Skeletal muscle cell (primary cell): ENCODE data around the gene SLC22A23.
A peak's percentile ranks its signal among the peaks of the same experiment; 100 is the strongest.

Source experiments
- DNase-seq: peaks from one replicate; pipeline ENCODE4 v3.0.0-alpha.2; 2010; ENCODE audit warnings: low read depth
- H3K4me3 ChIP-seq: 2 replicates; pipeline ENCODE4 v1.5.1; 2011; ENCODE audit warnings: low read depth, mild to moderate bottlenecking, control low read depth, low read length, moderate library complexity

SLC22A23 gene

DNA sequence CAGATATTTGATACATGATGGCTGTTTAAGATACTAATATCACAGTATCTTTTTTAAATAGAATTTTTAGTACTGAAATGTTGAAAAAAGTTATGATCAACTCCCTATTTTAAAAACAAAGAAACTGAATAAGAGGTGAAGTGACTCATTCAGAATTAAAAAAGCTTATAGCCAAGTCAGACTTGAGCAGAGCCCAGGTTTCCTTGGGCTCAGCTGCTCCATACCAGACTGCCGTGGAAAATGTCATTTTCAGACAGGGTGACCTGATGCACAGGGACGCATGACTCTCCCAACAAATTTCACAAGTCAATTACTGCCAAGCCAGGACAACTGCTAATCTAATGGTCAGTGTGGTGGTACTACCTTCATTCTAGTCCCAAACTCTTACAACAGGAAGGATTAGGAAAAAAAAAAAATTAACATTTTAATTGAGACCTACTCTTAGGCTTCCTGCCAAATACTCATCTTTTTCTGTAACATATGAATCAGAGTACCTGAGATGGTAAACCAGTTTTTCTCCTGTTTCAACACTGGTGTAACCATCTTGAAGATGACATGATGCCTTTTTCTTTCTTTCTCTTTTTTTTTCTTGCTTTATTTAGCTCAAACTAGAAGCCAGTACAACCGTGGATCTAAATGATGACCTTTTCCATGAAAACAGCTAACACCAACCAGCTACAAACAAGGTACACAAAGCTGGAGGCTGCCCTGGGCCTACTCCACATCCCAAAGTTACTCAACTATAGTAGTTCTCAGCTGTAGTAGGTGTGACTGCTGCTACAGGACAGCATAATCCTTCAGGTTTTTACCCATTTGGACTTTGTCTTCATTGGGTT is 30.5 kb downstream of the SLC22A23 start:
- DNase-seq = no peak
- no peak overlapping the region for H3K4me3 ChIP-seq

DNA sequence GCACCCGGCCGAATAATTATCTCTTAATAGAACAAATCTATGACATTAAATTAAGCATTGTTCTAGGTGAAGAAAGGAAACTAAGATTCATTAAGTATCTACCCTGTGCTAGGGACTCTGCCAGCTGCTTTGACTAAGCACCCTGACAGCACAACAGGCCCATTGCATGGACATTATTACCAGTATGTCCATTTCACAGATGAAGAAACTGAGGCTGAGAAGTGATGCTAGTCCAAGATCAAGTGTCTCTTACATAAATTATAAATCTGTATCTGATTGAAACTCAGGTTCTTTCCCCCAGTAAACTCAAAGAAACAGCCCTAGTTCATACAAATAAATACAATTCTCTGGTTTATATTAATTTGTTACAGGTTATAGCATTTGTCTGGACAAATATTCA is 31.3 kb downstream of the SLC22A23 start:
- no peak for DNase-seq

DNA sequence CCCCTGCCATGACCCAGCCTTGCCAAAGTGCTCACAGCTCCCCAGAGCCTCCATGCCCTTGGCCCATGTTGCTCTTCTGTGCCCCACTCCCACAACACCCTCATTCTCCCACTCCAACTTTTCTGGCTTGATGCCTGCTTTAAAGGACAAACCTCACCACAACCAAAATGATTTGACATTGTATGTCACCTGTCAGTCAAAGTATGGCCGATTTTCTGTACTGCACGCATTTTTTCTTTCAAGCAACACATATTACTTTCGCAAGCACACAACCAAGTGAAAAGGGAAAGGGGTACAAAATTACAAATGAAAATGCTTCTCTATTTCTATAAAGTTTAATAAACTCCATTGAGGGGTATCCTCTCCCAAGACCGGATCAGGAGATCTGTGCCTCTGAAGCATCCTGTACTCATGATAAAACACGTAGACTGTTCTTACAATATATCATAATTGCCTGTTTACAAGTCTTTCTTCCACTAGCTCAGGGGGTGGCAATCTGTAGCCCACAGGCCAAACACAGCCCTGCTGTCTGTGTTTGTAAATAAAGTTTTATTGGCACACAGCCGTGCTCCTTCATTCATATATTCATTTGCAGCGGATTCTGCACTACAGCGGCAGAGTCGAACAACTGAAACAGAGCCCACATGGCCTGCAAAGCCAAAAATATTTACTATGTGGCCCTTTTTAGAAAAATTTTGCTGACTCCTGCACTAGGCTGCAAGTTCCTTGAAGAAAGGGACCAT is 32.5 kb downstream of the SLC22A23 start:
- H3K4me3 ChIP-seq = no peak overlapping the region
- DNase-seq = no peak

More for the DNA sequence above, 31.3 kb downstream of the SLC22A23 start:
- no peak overlapping the region for H3K4me3 ChIP-seq

DNA sequence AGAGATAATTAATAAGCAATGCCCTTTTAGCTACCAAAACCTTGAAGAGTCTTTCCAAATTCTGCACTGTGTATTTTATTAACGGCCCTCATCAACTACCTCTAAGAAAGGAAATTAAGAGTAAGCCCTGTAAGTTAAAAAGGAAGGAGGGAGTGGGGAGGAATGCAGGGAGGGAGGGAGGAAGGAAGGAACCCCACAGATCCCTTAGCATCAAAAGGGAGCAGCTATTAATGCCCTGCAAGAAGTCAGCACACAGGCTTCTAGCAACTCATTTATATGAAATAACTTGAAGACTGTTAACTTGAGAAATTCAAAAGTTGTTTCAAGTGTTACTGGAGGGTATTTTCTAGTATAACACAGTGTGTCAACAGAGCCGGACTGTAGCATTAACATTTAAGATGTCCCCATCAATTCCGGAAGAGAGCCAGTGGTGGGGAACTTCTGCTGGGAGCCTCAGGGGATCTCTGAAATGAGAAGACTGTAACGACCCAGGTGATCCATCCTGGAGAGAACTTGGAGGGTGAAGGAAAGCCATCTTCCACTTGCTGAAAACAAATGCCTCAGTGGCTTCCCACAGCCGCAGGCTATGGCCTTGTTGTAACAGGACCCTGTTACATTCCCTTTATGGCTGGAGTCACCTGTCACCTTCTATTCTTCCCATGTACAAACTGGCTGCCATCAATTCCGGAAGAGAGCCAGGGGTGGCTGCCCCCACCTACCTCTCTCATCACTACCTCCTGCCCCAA is 33.2 kb downstream of the SLC22A23 start:
- H3K4me3 ChIP-seq = no peak overlapping the region
- no peak for DNase-seq

DNA sequence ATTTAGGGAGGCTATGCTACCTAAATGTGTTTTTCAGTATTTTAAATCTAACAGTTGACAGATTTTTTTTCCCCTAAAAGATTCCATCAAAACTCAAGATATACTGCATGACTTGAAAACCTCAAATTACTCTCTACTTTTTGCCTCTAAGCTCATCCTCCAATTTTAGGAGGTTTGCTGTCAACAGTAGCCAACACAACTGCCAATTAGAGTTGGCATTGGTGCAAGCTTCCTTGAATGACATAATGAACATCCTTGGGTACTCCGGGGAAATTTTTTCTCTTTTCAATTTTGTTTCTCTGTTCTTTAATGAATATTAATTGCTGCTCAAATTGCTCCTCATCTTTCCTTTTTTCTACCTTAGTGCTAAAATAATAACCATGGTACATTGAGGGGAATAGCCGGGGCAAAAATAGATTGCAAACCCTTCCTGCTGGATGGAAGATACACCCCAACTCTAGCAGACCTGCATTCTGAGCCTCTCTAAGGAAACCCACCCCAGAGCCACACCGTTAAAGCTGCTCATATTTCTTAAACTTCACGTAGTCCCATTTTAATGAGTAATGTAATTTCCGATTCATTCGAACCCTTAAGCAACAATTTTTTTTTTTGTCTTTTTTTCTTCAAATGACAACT is 34.3 kb downstream of the SLC22A23 start:
- DNase-seq = no peak
- no peak overlapping the region for H3K4me3 ChIP-seq

DNA sequence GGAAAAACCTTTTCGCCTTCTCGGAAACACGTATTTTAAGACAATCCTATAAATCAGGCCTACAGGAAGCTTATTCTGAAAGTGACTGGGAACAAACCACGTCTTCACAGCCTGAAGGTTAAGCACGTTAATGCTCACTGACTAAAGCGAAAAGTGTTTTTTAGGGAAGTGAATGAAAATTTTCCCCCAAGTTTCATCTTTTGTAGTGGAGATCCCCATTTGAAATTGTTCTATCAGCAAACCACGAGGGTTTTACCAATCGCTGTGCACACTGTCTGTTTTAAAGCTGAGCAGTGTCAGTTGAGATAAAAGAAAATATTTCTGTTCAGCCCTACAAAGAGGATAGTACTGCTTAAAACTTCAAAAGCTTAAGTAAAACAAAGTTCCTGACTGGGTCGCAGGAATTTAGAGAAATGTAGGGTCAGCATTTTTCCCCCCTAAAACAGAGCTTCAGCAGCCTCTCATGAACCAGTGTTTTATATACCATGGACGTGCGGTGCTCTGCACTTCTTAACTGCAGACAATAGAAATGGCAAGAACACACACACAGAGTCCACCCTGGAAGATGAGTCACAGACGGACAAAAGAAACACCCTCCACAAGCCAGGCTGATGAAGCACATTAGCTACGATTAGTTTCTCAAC is 34.9 kb downstream of the SLC22A23 start:
- peak; percentile 50 for DNase-seq
- H3K4me3 ChIP-seq = no peak overlapping the region

DNA sequence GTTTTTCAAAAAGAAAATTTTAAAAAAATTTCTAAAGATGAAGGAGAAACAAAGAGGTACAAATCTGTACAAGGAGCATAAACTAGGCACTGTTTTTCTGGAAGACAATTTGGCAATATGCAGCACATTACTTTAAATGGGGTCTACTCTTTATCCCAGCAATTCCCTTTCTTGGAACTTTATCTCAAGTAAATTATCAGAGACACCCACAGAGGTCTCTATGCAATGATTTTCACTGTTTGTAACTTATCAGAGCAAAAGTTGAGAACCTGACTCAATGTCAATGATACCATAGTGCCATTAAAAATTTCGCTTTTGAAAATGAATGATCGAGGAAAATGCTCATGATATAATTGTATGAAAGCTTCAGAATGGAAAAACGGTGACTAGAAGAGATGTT is 35.7 kb downstream of the SLC22A23 start:
- DNase-seq = no peak
- no peak overlapping the region for H3K4me3 ChIP-seq

DNA sequence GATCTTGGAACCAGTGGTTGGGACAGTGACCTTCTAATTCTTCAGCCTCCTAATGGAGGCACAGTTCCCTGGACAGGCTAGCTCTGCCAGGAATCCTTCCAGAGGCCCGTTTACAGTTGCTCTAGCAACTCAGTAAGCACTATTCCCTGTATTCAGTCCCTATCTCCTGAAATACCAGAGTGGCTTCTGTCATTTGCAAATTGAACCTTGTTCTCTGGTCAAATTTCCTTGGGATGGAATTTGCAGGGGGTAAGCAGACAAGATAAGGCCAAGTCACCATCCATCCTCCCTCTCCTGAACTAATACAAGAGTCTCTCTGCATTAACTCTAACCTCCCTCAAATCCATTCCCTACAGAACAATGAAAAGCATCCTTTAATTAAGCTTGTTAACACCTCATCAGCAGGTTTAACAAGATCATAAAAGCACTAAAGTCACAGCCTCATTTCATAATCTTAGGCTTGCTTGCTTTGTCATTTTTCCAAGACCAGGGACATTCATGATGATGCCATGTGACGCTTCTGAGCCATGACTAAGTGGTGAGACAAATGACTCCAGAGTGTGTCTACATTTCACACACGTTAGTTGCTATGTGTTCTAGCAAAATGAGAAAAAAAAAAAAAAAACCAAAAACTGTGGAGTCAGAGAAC is 37.1 kb downstream of the SLC22A23 start:
- no peak overlapping the region for H3K4me3 ChIP-seq
- DNase-seq = peak; percentile 53

DNA sequence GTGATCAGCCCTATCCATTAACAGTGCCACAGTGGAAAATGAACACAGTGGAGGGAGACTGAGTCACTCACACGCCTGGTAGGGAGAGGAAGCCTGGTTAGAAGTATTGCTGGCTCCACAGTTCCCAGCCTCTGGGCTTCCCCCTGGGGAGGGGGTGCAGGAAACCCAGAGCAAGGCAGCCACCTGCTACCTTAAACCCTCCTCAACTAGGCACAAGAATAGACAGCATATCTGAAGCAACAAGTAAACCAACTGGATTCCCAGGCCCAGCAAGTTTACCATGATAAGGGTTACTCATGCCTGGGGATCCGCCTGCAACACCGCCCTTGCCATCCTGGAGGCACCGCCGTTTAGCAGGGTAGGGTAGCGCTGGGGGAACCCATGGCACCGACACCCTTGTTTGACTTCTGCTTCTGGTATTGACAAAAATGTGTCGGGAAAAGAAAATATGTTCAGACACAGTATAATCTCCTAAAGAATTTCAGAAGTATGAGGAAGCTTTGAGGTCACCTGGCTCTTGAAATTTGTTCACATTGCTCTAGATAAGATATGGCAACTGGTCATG is 38.3 kb downstream of the SLC22A23 start:
- DNase-seq = no peak
- no peak overlapping the region for H3K4me3 ChIP-seq

DNA sequence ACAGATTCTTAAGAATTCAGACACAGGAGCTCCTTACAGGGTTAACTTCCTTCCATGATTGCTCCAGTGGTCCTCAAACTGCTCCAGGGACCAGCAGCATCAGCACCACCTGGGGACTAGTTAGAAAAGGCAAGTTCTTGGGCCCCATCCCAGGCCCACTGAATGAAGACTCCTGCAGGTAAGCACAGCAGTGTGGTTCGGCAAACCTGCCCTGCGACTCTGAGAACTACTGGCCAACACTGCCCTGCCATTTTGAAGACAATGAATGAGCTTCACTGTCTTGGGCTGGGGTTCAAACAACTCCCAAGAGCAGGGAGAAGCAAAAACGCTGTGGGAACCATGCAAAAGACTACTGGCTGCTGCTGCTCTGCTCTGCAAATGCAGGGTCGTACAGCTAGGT is 39.4 kb downstream of the SLC22A23 start:
- no peak overlapping the region for H3K4me3 ChIP-seq
- no peak for DNase-seq

DNA sequence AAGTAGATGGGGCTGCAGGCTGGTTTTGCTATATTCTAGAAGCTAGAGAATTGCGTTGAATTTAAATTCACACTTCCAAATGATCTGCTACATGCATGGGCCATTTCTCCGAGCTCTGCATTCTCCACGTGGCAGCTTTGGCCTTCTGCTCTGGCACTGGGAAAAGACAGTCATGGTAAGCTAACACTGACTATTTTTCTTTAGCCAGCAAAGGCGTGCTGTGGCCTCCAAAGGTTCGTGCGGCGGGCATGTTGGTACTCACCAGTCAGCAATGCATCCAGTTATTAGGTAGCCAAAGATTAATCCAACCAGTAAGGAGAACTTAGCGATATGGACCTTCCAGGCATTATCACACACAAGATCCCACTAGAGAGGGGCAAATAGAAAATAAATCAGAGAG is 41.4 kb downstream of the SLC22A23 start:
- DNase-seq = no peak
- no peak overlapping the region for H3K4me3 ChIP-seq

DNA sequence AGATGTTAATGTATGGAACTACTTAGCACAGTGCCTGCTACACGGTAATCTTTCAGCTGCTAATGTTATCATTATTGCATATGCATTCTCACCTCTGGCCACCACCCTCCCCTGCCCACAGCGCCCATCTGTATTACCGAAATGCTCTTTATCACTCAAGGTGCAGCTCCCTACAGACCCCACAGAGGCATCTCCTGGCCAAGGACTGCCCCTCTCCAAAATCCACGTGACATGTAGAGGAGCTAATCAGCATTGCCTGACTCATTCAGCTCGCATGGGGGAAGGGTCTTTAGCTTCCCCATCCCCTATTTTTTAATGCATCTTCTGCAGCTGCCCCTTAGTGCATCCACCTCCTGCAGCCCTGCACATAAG is 41.8 kb downstream of the SLC22A23 start:
- H3K4me3 ChIP-seq = no peak overlapping the region
- DNase-seq = no peak

DNA sequence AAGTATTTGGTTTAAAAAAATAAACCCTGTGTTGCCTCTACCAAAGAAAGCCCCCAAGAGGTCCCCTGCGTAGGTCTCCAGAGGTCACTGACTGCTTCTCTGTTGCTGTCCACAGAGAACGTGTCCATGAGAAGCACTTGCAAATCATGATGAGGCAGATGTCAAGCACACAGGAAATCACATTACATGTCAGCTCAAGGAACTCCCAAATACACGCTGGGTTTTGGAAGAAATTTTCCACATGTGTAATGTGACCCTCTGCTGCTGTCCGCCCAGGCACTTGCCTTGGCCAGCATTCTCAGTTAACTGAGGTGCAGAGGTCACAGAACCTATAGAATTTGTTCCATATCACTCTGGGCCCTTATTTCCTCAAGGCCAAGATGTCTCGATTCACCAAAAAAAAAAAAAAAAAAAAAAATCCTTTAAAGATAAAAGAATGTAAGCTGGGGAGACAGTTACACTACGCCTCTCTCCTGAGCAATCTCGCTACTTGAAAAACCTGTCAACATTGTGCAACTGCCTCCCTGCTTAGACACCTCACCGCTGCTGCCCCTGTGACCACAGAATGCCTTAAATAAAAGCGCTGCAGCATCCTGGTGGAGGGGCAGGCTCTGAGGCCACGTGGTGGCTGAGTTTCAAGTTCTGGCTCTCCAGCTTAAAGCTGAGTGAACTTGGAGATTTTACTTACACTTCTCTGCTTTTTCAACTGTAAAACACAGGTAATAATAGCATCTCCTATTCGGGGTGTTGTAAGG is 42.3 kb downstream of the SLC22A23 start:
- no peak overlapping the region for H3K4me3 ChIP-seq
- peak; percentile 60 for DNase-seq

DNA sequence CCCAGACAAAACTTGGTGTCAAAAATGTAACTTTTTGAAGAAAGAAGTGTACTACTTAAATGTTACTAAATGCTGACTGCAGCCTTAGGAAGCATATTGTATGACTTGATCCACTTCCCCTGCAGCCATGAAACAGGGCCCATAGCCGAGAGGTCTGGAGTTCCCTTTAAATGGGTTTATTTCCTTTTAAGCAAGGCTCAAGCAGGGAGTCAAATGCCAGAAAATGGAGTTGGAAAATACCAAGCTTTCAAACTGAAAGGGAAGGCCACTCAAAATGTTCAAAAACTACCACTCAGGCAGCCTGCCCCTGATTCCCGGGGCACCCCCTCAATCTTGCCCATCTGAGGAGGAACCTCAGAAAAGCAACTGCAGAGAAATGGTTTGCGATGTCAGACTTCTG is 43.3 kb downstream of the SLC22A23 start:
- H3K4me3 ChIP-seq = no peak overlapping the region
- DNase-seq = no peak

DNA sequence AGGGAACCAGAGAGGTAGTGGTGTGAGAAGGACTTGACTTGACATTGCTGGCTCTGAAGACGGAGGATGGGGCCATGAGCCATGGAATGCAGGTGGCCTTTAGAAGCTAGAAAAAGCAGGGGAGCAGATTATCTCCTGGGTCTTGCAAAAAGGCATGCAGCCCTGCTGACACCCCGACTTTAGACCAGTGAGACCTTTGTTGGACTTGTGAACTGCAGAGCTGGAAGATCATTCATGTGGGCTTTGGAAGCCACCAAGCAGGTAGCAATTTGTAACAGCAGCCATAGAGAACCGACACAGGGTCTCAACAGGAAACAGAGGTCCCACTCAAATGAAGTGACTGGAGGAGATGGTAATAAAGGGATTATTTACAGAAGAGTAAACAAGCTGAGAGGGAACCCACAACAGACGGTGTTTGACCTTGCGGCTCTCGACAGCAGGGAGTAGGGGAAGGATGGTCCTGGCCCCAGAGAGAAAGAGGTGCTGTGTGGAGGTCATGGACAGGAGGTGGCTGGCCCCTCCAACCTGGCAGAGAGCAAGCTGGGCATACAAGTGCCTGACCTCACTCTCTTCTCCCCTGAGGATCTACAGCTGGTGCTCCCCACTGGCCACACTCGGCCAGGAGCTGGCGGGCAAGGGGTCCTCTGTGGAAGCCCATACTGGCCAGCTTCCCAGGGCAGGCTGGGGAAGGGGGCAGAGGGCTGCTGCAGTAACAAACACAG is 43.9 kb downstream of the SLC22A23 start:
- DNase-seq = no peak
- H3K4me3 ChIP-seq = no peak overlapping the region

DNA sequence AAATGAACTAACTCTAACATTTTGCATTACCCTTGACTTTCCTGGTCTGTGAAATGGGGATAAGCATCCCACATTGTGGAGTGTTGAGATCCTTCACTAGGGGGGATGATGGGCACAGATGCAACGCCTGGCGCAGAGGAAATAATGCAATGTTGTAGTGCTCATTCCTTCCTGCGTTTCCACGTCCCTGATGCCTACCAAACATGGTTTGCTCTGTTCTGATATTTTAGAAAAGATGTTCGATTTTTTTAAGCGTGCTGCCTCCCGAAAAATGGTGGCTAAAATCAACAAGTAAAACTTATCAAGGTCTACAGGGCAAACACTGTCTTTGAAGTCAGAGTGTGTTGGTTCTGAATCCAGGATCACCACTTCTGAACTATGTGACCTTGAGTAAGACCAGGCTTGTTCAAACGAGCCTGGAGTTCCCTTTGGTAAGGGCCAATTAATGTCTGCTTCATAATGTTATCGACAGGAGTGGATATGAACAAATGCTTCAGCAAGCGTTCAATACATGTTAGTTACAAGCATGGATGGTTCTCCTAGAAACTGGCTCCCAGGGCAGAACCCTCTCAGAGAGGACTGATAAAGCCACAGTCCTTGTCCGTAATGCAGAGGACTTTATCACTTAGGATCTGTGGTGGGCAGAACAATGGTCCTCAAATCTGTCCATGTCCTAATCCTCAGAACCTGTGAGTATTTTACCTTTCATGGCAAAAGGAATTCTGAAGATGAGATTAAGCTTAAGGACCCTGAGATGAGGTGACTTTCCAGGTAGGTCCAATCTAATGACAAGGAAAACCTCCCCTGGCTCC is 44.7 kb downstream of the SLC22A23 start:
- no peak for DNase-seq
- no peak overlapping the region for H3K4me3 ChIP-seq
